ENCODE results near the gene KMO. TPM values are rescaled to one million over a fixed set of nuclear protein-coding genes. Genes with fewer than 3 reads are reported as not detected.

KMO gene
- total and polyA plus RNA-seq, 8 donors = 0.06 to 0.33 (median 0.18) TPM; not detected in 5

DNA sequence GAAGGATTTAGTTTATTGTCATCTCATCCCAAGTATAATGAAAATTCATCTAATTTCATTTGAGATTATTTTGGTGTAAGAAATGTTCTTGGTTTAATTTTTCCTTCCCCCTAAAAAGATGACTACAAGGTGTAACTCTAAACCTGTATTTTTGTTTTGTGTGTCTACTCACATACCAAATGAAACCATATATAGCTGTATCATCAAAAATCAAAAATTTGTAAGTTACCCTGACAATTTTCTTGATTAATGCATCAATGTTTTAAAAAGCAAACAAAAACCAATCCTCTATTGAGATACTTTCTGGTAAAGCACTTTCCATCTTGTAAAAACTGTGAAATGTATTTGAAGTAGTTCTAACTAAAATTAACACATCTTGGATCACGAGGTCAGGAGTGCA lies 43.4 kb upstream of the KMO start:
- no peaks in the 10 kb centered on the region for H3K4me1 ChIP-seq
- 92 to 100% (median 93%) methylated on average over 1 of the region's 1 CpG for WGBS, 5 donors
- DNase-seq = no peak
- no peaks in the 10 kb centered on the region for H3K9me3 ChIP-seq
- H3K27me3 ChIP-seq = no peaks in the 10 kb centered on the region
- no peak overlapping the region for H3K4me3 ChIP-seq
- TF ChIP-seq, protein P1, sequence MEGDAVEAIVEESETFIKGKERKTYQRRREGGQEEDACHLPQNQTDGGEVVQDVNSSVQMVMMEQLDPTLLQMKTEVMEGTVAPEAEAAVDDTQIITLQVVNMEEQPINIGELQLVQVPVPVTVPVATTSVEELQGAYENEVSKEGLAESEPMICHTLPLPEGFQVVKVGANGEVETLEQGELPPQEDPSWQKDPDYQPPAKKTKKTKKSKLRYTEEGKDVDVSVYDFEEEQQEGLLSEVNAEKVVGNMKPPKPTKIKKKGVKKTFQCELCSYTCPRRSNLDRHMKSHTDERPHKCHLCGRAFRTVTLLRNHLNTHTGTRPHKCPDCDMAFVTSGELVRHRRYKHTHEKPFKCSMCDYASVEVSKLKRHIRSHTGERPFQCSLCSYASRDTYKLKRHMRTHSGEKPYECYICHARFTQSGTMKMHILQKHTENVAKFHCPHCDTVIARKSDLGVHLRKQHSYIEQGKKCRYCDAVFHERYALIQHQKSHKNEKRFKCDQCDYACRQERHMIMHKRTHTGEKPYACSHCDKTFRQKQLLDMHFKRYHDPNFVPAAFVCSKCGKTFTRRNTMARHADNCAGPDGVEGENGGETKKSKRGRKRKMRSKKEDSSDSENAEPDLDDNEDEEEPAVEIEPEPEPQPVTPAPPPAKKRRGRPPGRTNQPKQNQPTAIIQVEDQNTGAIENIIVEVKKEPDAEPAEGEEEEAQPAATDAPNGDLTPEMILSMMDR (IDR thresholded peaks at IDR 0.05) = no peak
- TF ChIP-seq POLR2AphosphoS5 (IDR thresholded peaks at IDR 0.05) (no peak), EP300 (IDR thresholded peaks at IDR 0.05) (no peak), POLR2A (IDR thresholded peaks at IDR 0.05) (no peak)
- intact Hi-C loops (cut with DNase I; ENCODE audit: low total_unique reads) = no loop called here
- H3K27ac ChIP-seq = no peak overlapping the region
- peaks cover 0 to 4% (median 4%) of the 10 kb centered on the region in 4 donors for H3K36me3 ChIP-seq

DNA sequence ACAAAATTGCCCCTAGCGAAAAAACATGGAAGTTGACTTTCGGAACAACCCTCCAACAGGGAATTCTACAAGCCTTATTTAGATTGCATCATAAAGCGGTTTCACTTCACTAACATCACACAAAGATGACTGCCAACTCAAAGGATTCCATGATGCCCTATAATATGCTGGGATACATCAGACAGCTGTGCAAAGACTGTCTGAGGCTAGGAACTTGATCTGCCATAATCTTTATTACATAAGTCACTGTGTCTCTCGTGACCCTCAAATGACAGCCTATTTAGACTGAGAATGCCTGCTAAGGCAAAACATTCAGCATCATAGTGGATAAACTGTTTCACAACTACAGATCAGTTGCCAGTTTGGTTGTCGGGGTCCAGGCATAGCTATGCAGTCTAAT lies 36.4 kb upstream of the KMO start:
- intact Hi-C loops (cut with DNase I; ENCODE audit: low total_unique reads) = no loop called here
- peaks cover 14 to 71% (median 68%) of the 10 kb centered on the region in 4 donors for H3K36me3 ChIP-seq
- TF ChIP-seq EP300 (IDR thresholded peaks at IDR 0.05) (no peak), POLR2A (IDR thresholded peaks at IDR 0.05) (no peak), POLR2AphosphoS5 (IDR thresholded peaks at IDR 0.05) (no peak)
- TF ChIP-seq, protein P1 (IDR thresholded peaks at IDR 0.05) = no peak

DNA sequence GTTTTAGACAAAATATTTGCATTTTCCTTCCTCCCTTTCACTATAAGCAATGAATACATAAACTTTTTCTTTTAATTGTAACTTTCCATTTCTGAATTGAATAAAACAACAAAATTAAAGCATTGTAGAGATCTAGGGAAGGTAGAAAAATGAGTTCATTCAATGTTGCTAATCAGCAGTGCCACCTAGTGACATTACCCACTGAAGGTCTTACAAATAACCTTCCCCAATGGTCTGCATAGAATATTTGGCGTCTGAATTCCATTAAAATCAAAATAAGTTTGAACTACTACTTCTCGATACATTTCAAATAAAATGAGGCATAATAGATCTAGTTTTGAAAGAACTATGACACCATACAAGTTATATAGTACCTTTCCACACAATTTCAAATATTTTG lies 32.3 kb upstream of the KMO start:
- peak in 1 of 2 donors; percentile 67 for DNase-seq
- Histone ChIP-seq H3K36me3 (peaks cover 36 to 97% (median 94%) of the 10 kb centered on the region in 4 donors), H3K9me3 (no peaks in the 10 kb centered on the region), H3K27me3 (no peaks in the 10 kb centered on the region), H3K4me3 (no peak overlapping the region), H3K4me1 (no peaks in the 10 kb centered on the region), H3K27ac (no peak overlapping the region)
- TF ChIP-seq POLR2A (IDR thresholded peaks at IDR 0.05) = no peak
- TF ChIP-seq, protein P1 (IDR thresholded peaks at IDR 0.05) = peak in 2 of 7 experiments; percentile 21 to 32
- TF ChIP-seq EP300 (IDR thresholded peaks at IDR 0.05) = no peak
- TF ChIP-seq POLR2AphosphoS5 (IDR thresholded peaks at IDR 0.05) = no peak
- 41 to 68% (median 53%) methylated on average over 2 of the region's 2 CpGs for WGBS, 5 donors
- intact Hi-C loops (cut with DNase I; ENCODE audit: low total_unique reads) = no loop called here

More for the DNA sequence above, 36.4 kb upstream of the KMO start:
- H3K4me3 ChIP-seq = no peak overlapping the region
- 84 to 95% (median 90%) methylated on average over 5 of the region's 5 CpGs for WGBS, 5 donors
- no peak overlapping the region for H3K27ac ChIP-seq
- no peak for DNase-seq
- H3K4me1 ChIP-seq = no peaks in the 10 kb centered on the region
- no peaks in the 10 kb centered on the region for H3K9me3 ChIP-seq
- H3K27me3 ChIP-seq = no peaks in the 10 kb centered on the region

DNA sequence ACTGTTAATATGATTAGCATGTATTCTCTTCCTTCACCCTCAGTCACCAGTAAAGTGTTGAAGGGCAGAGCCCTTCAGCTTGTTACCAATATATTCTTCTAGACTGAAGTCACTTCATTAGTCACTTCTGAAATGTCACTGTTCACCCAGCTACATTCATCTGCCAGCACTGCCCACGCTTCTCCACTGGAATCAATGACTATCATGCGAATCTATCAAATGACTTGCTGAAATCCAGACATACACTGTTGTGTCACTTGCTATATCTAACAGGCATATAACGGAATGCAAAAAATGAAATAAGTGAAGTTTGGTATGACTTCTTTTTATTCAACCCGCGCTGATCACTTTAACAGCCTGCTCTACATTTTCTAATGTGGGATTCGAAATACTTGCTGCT lies 28.7 kb upstream of the KMO start:
- WGBS, 5 donors = 95 to 97% (median 96%) methylated on average over 6 of the region's 6 CpGs
- no peaks in the 10 kb centered on the region for H3K27me3 ChIP-seq
- H3K4me1 ChIP-seq = no peaks in the 10 kb centered on the region
- intact Hi-C loops (cut with DNase I; ENCODE audit: low total_unique reads) = no loop called here
- TF ChIP-seq EP300 (IDR thresholded peaks at IDR 0.05) = no peak
- no peaks in the 10 kb centered on the region for H3K9me3 ChIP-seq
- H3K36me3 ChIP-seq = peaks cover 37 to 97% (median 94%) of the 10 kb centered on the region in 4 donors
- H3K27ac ChIP-seq = no peak overlapping the region
- no peak overlapping the region for H3K4me3 ChIP-seq
- DNase-seq = no peak

DNA sequence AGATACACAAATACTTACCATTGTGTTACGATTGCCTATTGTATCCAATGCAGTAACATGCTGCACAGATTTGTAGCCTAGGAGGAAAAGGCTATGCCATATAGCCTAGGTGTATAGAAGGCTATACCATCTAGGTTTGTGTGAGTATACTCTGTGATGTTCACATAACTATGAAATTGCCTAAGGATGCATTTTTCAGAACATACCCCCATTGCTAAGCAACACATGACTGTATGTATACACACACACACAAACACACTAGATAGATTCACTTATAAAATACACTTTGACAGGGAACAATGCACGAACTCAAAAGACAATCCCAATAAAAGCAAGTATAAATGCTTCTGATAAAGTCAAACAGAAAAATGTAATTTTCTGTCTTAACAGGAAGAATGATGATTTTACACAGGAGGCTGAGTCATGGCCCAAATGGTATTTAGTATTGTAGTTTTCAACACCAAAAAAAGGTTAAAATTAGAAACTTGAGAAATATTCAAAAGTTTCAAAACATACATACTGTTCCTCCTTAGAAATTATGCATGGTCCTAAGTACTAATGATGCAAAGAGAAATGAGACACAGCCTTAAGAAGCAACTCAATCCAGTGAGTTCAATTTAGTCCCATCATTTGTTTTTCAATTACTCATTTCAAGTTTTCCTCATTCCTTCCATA lies 24.9 kb upstream of the KMO start:
- Histone ChIP-seq H3K9me3 (no peaks in the 10 kb centered on the region), H3K4me1 (no peaks in the 10 kb centered on the region), H3K27ac (no peak overlapping the region), H3K27me3 (no peaks in the 10 kb centered on the region), H3K36me3 (peaks cover 37 to 100% (median 99%) of the 10 kb centered on the region in 4 donors), H3K4me3 (no peak overlapping the region)
- intact Hi-C loops (cut with DNase I; ENCODE audit: low total_unique reads) = no loop called here
- DNase-seq = no peak
- TF ChIP-seq EP300 (IDR thresholded peaks at IDR 0.05) = no peak
- TF ChIP-seq POLR2AphosphoS5 (IDR thresholded peaks at IDR 0.05) = no peak
- TF ChIP-seq POLR2A (IDR thresholded peaks at IDR 0.05) = no peak
- TF ChIP-seq, protein P1 (IDR thresholded peaks at IDR 0.05) = no peak
- WGBS, 5 donors = 89 to 96% (median 92%) methylated on average over 2 of the region's 2 CpGs
